PC-9 (cell line): ENCODE measurements around the gene HMGCL. TPM values are rescaled to one million over a fixed set of nuclear protein-coding genes. Genes with fewer than 3 reads are reported as not detected.

ENCODE experiments used
- BruUV-seq: library from RNA; stranded (reverse); fragments of 400-500 nt; replicated peaks from 2 replicates; lab custom pipeline; 2021; lab: Mats Ljungman, UMichigan
- CTCF ChIA-PET: fragments of 300-600 bp; sonication (Branson Sonifier 250); formaldehyde crosslinking; loops from one replicate; lab custom pipeline; 2022; ENCODE audit warnings: antibody characterized with exemption; lab: Charles Lee
- POLR2A ChIA-PET: fragments of 300-600 bp; sonication (Branson Sonifier 250); formaldehyde crosslinking; loops from one replicate; lab custom pipeline; 2022; ENCODE audit warnings: antibody characterized with exemption; ENCODE audit not compliant: unreplicated experiment; lab: Charles Lee
- DNase-seq, 2 experiments: peaks; one replicate each; pipeline versions ENCODE4 v3.0.0 to v3.0.0-alpha.2; 2015 to 2022; ENCODE audit warnings: mixed read lengths in 1 of 2
- H2AFZ ChIP-seq: fragments of 200-600 bp; sonication (generic); 2 replicates; pipeline ENCODE4 v1.8.1; 2017; ENCODE audit warnings: antibody characterized with exemption
- H3F3A ChIP-seq: fragments of 200-600 bp; sonication (generic); 2 replicates; pipeline ENCODE4 v1.8.1; 2017; ENCODE audit warnings: antibody characterized with exemption, mild to moderate bottlenecking, low read depth; ENCODE audit not compliant: insufficient read depth
- H3K27ac ChIP-seq: fragments of 200-600 bp; sonication (generic); 2 replicates; pipeline ENCODE4 v1.6.1; 2016; ENCODE audit warnings: mixed run types
- H3K27me3 ChIP-seq: fragments of 200-600 bp; sonication (generic); 2 replicates; pipeline ENCODE4 v1.6.1; 2016; ENCODE audit warnings: low read depth, mixed run types; ENCODE audit not compliant: insufficient read depth
- H3K36me3 ChIP-seq: fragments of 200-600 bp; sonication (generic); 2 replicates; pipeline ENCODE4 v1.6.1; 2016; ENCODE audit warnings: low read depth, mixed run types
- H3K4me1 ChIP-seq: fragments of 200-600 bp; sonication (generic); replicated peaks from 2 replicates; pipeline ENCODE4 v1.6.1; 2016; ENCODE audit warnings: mixed run types; ENCODE audit not compliant: insufficient read depth
- H3K4me2 ChIP-seq: fragments of 200-600 bp; sonication (generic); 2 replicates; pipeline ENCODE4 v1.6.1; 2017; ENCODE audit warnings: mixed run types
- H3K4me3 ChIP-seq: fragments of 200-600 bp; sonication (generic); 2 replicates; pipeline ENCODE4 v1.6.1; 2016; ENCODE audit warnings: mixed run types
- H3K79me2 ChIP-seq: fragments of 200-600 bp; sonication (generic); 2 replicates; pipeline ENCODE4 v1.6.1; 2017; ENCODE audit warnings: low read depth, mixed run types
- H3K9me2 ChIP-seq: fragments of 200-600 bp; sonication (generic); 2 replicates; pipeline ENCODE4 v1.8.1; 2017; ENCODE audit warnings: mild to moderate bottlenecking; ENCODE audit not compliant: insufficient read depth
- H3K9me3 ChIP-seq: fragments of 200-600 bp; sonication (generic); 2 replicates; pipeline ENCODE4 v1.8.1; 2016; ENCODE audit warnings: low read depth; ENCODE audit not compliant: insufficient read depth
- H4K20me1 ChIP-seq: fragments of 200-600 bp; sonication (generic); 2 replicates; pipeline ENCODE4 v1.8.1; 2017; ENCODE audit not compliant: insufficient read depth
- EZH2 ChIP-seq: fragments of 200-600 bp; sonication (generic); IDR thresholded peaks from 2 replicates; pipeline ENCODE4 v1.8.0; 2017; ENCODE audit warnings: antibody characterized with exemption, low read depth
- intact Hi-C: fragments of 100-400 bp; cut with micrococcal nuclease; formaldehyde crosslinking; loops from one replicate; pipeline ENCODE4 v1.10.0; 2022; ENCODE audit not compliant: unreplicated experiment
- total RNA-seq: library from RNA; stranded (reverse); gene quantifications from 2 replicates; pipeline ENCODE4 v1.2.3, GENCODE V29; 2021
- TF ChIP-seq, protein P1 (sequence below): fragments of 200-600 bp; sonication (generic); conservative IDR thresholded peaks from 2 replicates; pipeline ENCODE4 v1.6.1; 2017; ENCODE audit warnings: mixed run types, antibody characterized with exemption, mild to moderate bottlenecking, moderate library complexity

The HMGCL gene
- total RNA-seq, 1 experiment from 2014 or later: 43.2 TPM

DNA sequence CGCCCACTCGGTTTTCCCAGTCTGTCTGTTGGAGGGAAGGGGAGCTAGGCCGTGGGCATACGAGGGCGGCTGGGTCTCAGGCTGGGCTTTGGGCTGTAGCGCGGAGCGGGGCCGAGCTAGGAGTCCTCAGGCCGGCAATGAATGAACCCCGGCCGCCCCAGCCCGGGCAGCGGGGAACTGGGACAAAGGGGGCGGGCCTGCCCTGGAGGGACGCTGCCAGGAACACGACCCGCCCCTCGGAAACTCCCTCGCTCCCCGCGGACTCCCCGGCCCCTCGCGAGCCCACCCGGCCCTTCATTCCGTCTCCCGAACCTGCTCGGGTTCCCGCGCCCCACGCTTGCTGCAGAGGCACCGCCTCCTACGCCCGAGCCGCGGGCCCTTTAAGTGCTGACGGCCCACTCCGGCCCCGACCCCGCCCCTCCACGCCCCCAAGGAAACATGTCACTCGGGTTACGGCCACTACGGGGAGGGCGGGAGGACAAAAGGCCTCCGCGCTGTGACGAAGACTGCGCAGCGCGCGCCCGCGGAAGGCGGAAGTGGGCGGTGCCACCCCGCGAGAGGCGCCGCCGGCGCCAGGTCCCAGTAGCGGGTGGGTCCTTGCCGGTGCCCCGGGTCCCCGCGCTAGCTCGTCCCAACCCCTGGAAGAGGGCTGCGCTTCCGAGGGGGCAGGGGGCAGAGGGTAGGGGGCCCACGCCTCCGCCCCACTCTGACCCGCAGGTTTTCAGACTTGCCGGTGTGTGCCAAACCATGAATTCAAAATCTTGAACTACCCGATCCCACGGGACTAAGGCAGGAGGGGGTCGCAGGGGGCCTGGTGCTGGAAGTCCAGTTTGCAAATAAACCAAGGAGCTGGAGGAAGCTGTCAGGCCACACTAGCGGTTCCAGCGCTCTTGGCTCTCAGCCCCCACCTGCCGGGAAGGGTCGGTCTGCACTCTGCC is 24.6 kb downstream of the HMGCL start, which contains the start of gene GALE:
Gene GALE (minus strand): TSS at position 355 of the 938 bp plus-strand sequence. CDS start 1,747 bp downstream, outside the sequence.
- Histone ChIP-seq H3K9me2 (no peaks in the 10 kb centered on the region), H4K20me1 (no peaks in the 10 kb centered on the region), H3K4me3 (peak within 1 kb of the TSS; percentile 72), H3F3A (peaks cover 10% of the 10 kb centered on the region; the same call in 1 of the 2 replicates), H3K79me2 (no peaks in the 10 kb centered on the region), H3K9me3 (no peaks in the 10 kb centered on the region), H3K27me3 (no peaks in the 10 kb centered on the region), H3K27ac (peak within 1 kb of the TSS; percentile 85), H3K36me3 (no peaks in the 10 kb centered on the region), H3K4me1 (peaks cover 14% of the 10 kb centered on the region), H3K4me2 (peak within 1 kb of the TSS; percentile 82), H2AFZ (peak within 1 kb of the TSS; percentile 86; the same call in 1 of the 2 replicates)
- ChIA-PET POLR2A (interaction anchor here (0.5 to 0.6 kb wide), 3 partner anchors 24 to 351 kb away, joined by 3 to 4 read pairs (median 3); no protein-coding TSS in a partner anchor), CTCF (interaction anchor here (0.8 to 1.1 kb wide), 3 partner anchors 9 to 116 kb away, joined by 3 to 5 read pairs (median 4); no protein-coding TSS in a partner anchor)
- TF ChIP-seq EZH2: no peak
- TF ChIP-seq, protein P1, sequence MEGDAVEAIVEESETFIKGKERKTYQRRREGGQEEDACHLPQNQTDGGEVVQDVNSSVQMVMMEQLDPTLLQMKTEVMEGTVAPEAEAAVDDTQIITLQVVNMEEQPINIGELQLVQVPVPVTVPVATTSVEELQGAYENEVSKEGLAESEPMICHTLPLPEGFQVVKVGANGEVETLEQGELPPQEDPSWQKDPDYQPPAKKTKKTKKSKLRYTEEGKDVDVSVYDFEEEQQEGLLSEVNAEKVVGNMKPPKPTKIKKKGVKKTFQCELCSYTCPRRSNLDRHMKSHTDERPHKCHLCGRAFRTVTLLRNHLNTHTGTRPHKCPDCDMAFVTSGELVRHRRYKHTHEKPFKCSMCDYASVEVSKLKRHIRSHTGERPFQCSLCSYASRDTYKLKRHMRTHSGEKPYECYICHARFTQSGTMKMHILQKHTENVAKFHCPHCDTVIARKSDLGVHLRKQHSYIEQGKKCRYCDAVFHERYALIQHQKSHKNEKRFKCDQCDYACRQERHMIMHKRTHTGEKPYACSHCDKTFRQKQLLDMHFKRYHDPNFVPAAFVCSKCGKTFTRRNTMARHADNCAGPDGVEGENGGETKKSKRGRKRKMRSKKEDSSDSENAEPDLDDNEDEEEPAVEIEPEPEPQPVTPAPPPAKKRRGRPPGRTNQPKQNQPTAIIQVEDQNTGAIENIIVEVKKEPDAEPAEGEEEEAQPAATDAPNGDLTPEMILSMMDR: no peak
- no TSS peak for BruUV-seq
- intact Hi-C loops: loop anchor here (2.0 kb wide), 2 partner anchors 22 to 68 kb away; partner anchors contain the start of genes FUCA1 and PITHD1
- DNase-seq: peak; percentile 76 to 93

DNA sequence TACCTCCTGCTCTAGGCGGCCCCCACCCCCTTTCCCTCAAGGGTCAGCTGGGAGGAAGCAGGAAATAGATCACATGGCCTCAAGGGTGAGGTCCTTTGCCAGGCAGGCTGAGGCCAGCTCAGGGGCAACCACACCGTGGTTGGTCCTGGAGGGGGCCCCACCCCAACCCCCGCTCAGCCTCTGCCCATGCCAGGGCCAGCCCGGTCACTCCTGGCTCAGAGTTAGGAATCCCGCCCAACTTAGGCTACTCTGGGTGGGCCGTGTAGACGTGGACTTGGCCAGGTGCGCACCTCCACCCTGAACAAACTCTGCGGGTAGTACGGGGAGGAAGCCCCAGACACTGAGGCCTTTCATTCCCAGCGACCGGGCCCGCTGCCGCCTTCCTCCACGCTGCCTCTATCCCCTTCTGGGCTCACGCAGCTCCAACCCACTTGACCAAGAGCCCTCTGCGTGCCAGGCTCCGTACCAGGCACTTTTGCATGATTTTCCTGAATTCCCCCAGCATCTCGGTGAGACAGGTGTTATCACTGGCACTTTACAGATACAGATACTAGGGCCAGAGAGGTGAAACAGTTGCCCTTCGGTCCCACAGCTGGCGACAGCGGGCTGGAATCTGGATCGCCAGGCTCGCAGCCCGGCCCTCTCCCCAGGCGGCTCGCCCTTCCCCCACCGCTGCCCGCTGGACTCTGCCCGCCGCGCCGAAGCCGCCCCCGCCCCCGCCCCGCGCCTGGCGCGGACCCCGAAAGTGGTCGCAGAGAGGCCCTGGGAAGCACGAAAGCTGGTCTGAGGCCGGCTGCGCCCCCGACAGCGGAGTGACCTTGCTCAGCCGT is 25.4 kb downstream of the HMGCL start:
- peaks cover 10% of the 10 kb centered on the region; the same call in 1 of the 2 replicates for H3F3A ChIP-seq
- TSS peak; percentile 79 for BruUV-seq
- H2AFZ ChIP-seq: peak overlapping the region; percentile 73; the same call in 1 of the 2 replicates
- peak; percentile 87 to 93 for DNase-seq
- no peaks in the 10 kb centered on the region for H3K27me3 ChIP-seq
- CTCF ChIA-PET: interaction anchor here (1.1 kb wide), 1 partner anchor 28 kb away, joined by 4 read pairs; no protein-coding TSS in a partner anchor
- H4K20me1 ChIP-seq: no peaks in the 10 kb centered on the region
- H3K4me2 ChIP-seq: peak overlapping the region; percentile 82
- no peaks in the 10 kb centered on the region for H3K9me2 ChIP-seq
- no peak for TF ChIP-seq EZH2
- TF ChIP-seq, protein P1: no peak
- intact Hi-C loops: loop anchor here (1.0 to 2.0 kb wide), 3 partner anchors 8 to 69 kb away; partner anchors contain the start of genes FUCA1, LYPLA2 and PITHD1
- no peaks in the 10 kb centered on the region for H3K36me3 ChIP-seq
- H3K9me3 ChIP-seq: no peaks in the 10 kb centered on the region
- peaks cover 14% of the 10 kb centered on the region for H3K4me1 ChIP-seq
- POLR2A ChIA-PET: interaction anchor here (0.5 to 0.7 kb wide), 8 partner anchors 22 to 456 kb away, joined by 3 to 32 read pairs (median 4); partner anchors contain the start of genes HNRNPR and PITHD1
- no peaks in the 10 kb centered on the region for H3K79me2 ChIP-seq
- H3K27ac ChIP-seq: peak overlapping the region; percentile 85
- H3K4me3 ChIP-seq: peak overlapping the region; percentile 72
